GM21786 (cell line): ENCODE measurements around the gene NSUN5.
"Not testable (repeated sequence)": the region's sequence is repeated elsewhere in the genome, so short reads cannot be mapped to it uniquely, and the experiment has no call there.

Experiments used
- ATAC-seq: cut with Tn5 transposase; IDR thresholded peaks from one replicate; pipeline ENCODE4 v1.9.1; 2021; ENCODE audit not compliant: unreplicated experiment

The NSUN5 gene

GRCh38 chr7:73308665-73309214 is at the start of gene NSUN5:
Gene NSUN5 (minus strand): TSS chr7:73308826. CDS start chr7:73308790, 36 bp downstream.
- peak; percentile 89 for ATAC-seq

GRCh38 chr7:73356159-73356558 is 47.5 kb upstream of the NSUN5 start:
- no peak for ATAC-seq

- ATAC-seq = no peak
Measured at GRCh38 chr7:73354821-73355220, 46.2 kb upstream of the NSUN5 start.

- ATAC-seq = no peak
Measured at GRCh38 chr7:73354196-73354595, 45.6 kb upstream of the NSUN5 start.

- no peak for ATAC-seq
Measured at GRCh38 chr7:73353243-73353642, 44.6 kb upstream of the NSUN5 start.

GRCh38 chr7:73352784-73353183 is 44.2 kb upstream of the NSUN5 start:
- no peak for ATAC-seq

- no peak for ATAC-seq
Measured at GRCh38 chr7:73351447-73352167, 43.0 kb upstream of the NSUN5 start.

- ATAC-seq = no peak
Measured at GRCh38 chr7:73350306-73351068, 41.9 kb upstream of the NSUN5 start.

- ATAC-seq = no peak
Measured at GRCh38 chr7:73349763-73350162, 41.1 kb upstream of the NSUN5 start.

GRCh38 chr7:73345951-73346350 is 37.3 kb upstream of the NSUN5 start:
- no peak for ATAC-seq

GRCh38 chr7:73345538-73345937 is 36.9 kb upstream of the NSUN5 start:
- no peak for ATAC-seq

- ATAC-seq = no peak
Measured at GRCh38 chr7:73343671-73344380, 35.2 kb upstream of the NSUN5 start.

- no peak for ATAC-seq
Measured at GRCh38 chr7:73342645-73343044, 34.0 kb upstream of the NSUN5 start.

- ATAC-seq = no peak
Measured at GRCh38 chr7:73341877-73342276, 33.3 kb upstream of the NSUN5 start.

- ATAC-seq = no peak
Measured at GRCh38 chr7:73340514-73340913, 31.9 kb upstream of the NSUN5 start.

GRCh38 chr7:73338321-73338720 is 29.7 kb upstream of the NSUN5 start:
- no peak for ATAC-seq

- no peak for ATAC-seq
Measured at GRCh38 chr7:73332447-73332846, 23.8 kb upstream of the NSUN5 start.

- no peak for ATAC-seq
Measured at GRCh38 chr7:73330772-73331171, 22.1 kb upstream of the NSUN5 start.

- no peak for ATAC-seq
Measured at GRCh38 chr7:73329861-73330581, 21.4 kb upstream of the NSUN5 start.

- ATAC-seq = no peak
Measured at GRCh38 chr7:73328696-73329095, 20.1 kb upstream of the NSUN5 start.

GRCh38 chr7:73327922-73328321 is 19.3 kb upstream of the NSUN5 start, which contains the start of the genes FKBP6 and TRIM50:
Gene FKBP6 (plus strand): TSS chr7:73328161. CDS start chr7:73328429, 268 bp downstream.
Gene TRIM50 (minus strand): TSS chr7:73328082. CDS start chr7:73324787, 3,295 bp downstream.
- ATAC-seq = not testable (repeated sequence)
